Measurements from ENCODE around the gene PDS5B. TPM values are rescaled to one million over a fixed set of nuclear protein-coding genes. Genes with fewer than 3 reads are reported as not detected.

Gene PDS5B
- total RNA-seq, 2 experiments from 2014 or later: 51.3 to 75.7 TPM

DNA sequence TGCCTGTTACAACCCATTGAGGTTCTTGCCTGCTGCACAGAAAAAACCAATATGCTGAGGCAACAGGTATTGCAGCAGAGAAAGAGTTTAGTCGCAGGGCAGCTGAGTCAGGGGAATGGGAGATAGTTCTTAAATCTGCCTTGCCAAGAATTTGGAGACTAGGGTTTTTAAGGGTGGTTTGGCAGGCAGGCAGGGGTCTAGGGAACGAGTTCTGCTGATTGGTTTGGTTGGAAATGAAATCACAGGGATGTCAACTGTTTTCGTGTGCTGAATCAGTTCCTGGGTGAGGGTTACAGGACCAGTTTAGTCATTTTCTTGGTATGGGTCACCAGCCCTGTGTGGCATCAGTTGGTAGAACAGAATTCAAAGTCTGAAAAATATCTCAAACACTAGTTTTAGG lies 36.6 kb downstream of the PDS5B start:
- intact Hi-C loops (cut with DNase I, micrococcal nuclease): loop anchor here in 1 of 2 experiments (1.0 kb wide), 1 partner anchor 28 kb away; no protein-coding TSS in a partner anchor
- DNase-seq (peak; percentile 54), ATAC-seq (peak; percentile 96)
- H3K27me3 Mint-ChIP-seq: no peaks in the 10 kb centered on the region
- H3K27ac Mint-ChIP-seq: peak overlapping the region; percentile 62
- ChIA-PET CTCF (interaction anchor here (0.9 to 2.5 kb wide), 6 partner anchors 14 to 37 kb away, joined by 3 to 9 read pairs (median 4); partner anchors contain the start of gene PDS5B), POLR2A (interaction anchor here (1.4 kb wide), 1 partner anchor 35 kb away, joined by 3 read pairs; no protein-coding TSS in a partner anchor)
- H3K4me1 Mint-ChIP-seq: peaks cover 45% of the 10 kb centered on the region
- H3K4me3 Mint-ChIP-seq: no peak overlapping the region
- H3K9me3 Mint-ChIP-seq (ENCODE audit: low read depth): peaks cover 26% of the 10 kb centered on the region
- peaks cover 28% of the 10 kb centered on the region for H3K36me3 Mint-ChIP-seq (ENCODE audit: low read depth)

DNA sequence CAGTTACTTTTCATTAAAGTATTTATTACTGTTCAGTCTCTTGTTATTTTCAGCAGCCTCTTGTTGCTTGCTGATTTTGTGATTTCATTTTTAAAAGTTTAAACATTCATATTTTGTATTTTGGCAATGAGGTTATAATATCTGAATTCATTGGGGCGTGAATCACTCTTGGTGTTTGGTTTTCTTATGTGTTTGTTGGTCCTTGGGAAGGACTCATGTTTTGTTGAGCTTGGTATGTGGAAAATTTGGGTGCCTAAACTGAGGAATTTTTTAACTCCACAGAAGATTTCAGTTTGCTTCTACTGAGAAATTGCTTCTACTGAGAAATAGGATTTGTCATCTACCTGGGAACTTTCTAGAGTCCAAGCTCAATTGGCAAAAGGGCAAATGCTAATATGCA lies 38.2 kb downstream of the PDS5B start:
- POLR2A ChIA-PET: no interaction called here
- peaks cover 53% of the 10 kb centered on the region for H3K4me1 Mint-ChIP-seq
- ATAC-seq (no peak), DNase-seq (no peak)
- H3K36me3 Mint-ChIP-seq (ENCODE audit: low read depth): peaks cover 25% of the 10 kb centered on the region
- H3K27me3 Mint-ChIP-seq: no peaks in the 10 kb centered on the region
- no peak overlapping the region for H3K27ac Mint-ChIP-seq
- intact Hi-C loops (cut with DNase I, micrococcal nuclease): no loop called here
- H3K4me3 Mint-ChIP-seq: no peak overlapping the region
- H3K9me3 Mint-ChIP-seq (ENCODE audit: low read depth): peaks cover 20% of the 10 kb centered on the region
- CTCF ChIA-PET: interaction anchor here (0.9 to 2.5 kb wide), 6 partner anchors 9 to 44 kb away, joined by 3 to 9 read pairs (median 7); no protein-coding TSS in a partner anchor

DNA sequence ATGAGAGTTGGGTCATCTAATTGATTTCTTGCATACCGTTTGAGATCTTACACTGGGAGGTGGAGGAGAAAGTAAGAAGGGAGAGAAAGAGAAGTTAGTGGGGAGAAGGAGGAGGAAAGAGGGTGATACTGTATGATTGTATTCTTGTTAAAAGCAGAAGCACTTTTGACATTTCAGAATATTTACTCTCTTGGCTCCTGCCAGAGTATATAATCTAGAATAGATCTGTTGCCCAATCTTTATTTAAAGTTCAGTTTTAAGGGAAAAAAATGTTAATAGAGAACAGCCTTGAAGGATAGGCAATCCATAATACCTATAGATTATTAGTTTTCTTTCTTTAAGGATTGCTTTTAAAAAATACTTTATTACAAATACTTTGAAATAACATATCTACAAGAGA lies 41.5 kb downstream of the PDS5B start:
- no peak overlapping the region for H3K27ac Mint-ChIP-seq
- CTCF ChIA-PET: interaction anchor here (1.2 to 1.3 kb wide), 2 partner anchors 14 to 42 kb away, joined by 4 to 5 read pairs; partner anchors contain the start of gene PDS5B

DNA sequence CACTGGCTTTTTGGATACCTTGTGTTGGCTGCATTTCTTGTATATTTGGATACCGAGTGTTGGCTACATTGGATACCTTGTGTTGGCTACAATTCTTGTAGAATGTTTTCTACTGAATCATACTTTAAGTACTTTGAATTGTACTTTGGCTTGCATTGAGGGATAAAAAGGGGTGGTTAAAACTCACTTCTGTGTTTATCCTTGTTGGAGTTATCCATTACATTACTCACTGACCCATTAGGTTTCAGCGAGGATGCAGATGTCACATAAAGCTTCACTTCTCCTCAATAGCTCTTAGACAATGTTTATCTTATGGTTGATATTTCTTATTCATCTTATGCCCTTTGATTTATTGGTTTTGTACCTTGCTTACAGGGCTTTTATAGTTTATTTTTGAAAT lies 43.1 kb downstream of the PDS5B start:
- Mint-ChIP-seq H3K27me3 (no peaks in the 10 kb centered on the region), H3K4me1 (peaks cover 57% of the 10 kb centered on the region), H3K36me3 (ENCODE audit: low read depth) (peaks cover 19% of the 10 kb centered on the region), H3K4me3 (no peak overlapping the region), H3K27ac (no peak overlapping the region), H3K9me3 (ENCODE audit: low read depth) (no peaks in the 10 kb centered on the region)
- CTCF ChIA-PET: interaction anchor here (0.7 to 0.9 kb wide), 2 partner anchors 11 to 21 kb away, joined by 3 to 7 read pairs; no protein-coding TSS in a partner anchor
- POLR2A ChIA-PET: no interaction called here
- intact Hi-C loops (cut with DNase I, micrococcal nuclease): no loop called here
- DNase-seq (no peak), ATAC-seq (no peak)

More for the DNA sequence above, 41.5 kb downstream of the PDS5B start:
- no peaks in the 10 kb centered on the region for H3K27me3 Mint-ChIP-seq
- ATAC-seq (no peak), DNase-seq (no peak)
- intact Hi-C loops (cut with DNase I, micrococcal nuclease): no loop called here
- POLR2A ChIA-PET: no interaction called here
- no peak overlapping the region for H3K4me3 Mint-ChIP-seq
- peaks cover 24% of the 10 kb centered on the region for H3K36me3 Mint-ChIP-seq (ENCODE audit: low read depth)
- H3K4me1 Mint-ChIP-seq: peaks cover 63% of the 10 kb centered on the region
- peaks cover 7% of the 10 kb centered on the region for H3K9me3 Mint-ChIP-seq (ENCODE audit: low read depth)

DNA sequence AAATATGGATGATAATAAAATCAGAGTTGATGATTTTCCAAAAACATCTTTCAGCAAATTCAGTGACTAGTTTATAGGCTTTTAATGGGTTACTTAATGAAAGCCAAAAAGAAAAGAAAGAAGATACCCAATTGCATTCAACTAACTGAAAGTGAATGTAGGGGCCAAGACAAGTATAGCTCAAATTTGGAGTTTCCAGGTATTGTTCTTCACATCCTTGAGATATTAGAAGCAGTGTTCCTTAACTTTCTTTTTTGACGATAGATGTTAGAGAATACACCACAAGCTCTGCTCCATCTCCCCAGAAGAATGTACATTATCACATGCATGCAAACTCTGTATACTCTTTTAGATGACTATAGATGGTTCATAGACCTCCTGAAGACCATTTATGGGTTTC lies 43.6 kb downstream of the PDS5B start:
- ChIA-PET CTCF (interaction anchor here (0.6 to 0.9 kb wide), 4 partner anchors 10 to 268 kb away, joined by 3 to 7 read pairs (median 4); no protein-coding TSS in a partner anchor), POLR2A (no interaction called here)
- peak overlapping the region; percentile 24 for H3K27ac Mint-ChIP-seq
- peaks cover 52% of the 10 kb centered on the region for H3K4me1 Mint-ChIP-seq
- DNase-seq (no peak), ATAC-seq (no peak)
- intact Hi-C loops (cut with DNase I, micrococcal nuclease): no loop called here
- no peak overlapping the region for H3K4me3 Mint-ChIP-seq
- H3K9me3 Mint-ChIP-seq (ENCODE audit: low read depth): no peaks in the 10 kb centered on the region
- peaks cover 19% of the 10 kb centered on the region for H3K36me3 Mint-ChIP-seq (ENCODE audit: low read depth)
- H3K27me3 Mint-ChIP-seq: no peaks in the 10 kb centered on the region

DNA sequence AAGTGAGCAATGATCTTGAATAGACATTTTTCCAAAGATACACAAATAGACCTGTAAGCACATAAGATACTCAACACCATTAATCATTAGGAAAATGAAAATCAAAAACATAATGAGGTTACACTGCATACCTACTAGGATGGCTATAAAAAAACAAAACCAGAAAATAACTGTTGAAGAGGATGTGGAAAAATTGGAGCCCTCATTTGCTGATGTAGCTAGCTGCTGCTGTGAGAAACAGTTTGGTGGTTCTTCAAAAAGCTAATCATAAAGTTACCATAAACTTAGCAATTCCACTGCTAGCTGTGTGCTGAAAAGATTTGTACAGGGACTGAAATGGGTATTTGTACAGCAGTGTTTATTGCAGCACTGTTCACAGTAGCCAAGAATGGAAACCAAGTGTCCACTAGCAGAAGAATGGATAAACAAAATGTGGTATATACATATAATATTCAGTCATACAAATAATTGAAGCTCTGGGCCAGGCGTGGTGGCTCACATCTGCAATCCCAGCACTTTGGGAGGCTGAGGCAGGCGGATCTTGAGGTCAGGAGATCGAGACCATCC lies 46.2 kb downstream of the PDS5B start:
- intact Hi-C loops (cut with DNase I, micrococcal nuclease): no loop called here
- DNase-seq: no peak
- Mint-ChIP-seq H3K27ac (no peak overlapping the region), H3K27me3 (no peaks in the 10 kb centered on the region), H3K9me3 (ENCODE audit: low read depth) (no peaks in the 10 kb centered on the region), H3K36me3 (ENCODE audit: low read depth) (peaks cover 19% of the 10 kb centered on the region), H3K4me1 (peaks cover 36% of the 10 kb centered on the region), H3K4me3 (no peak overlapping the region)
- POLR2A ChIA-PET: no interaction called here
- CTCF ChIA-PET: interaction anchor here (0.5 to 1.9 kb wide), 5 partner anchors 10 to 1129 kb away, joined by 3 to 5 read pairs (median 3); no protein-coding TSS in a partner anchor
- ATAC-seq: no peak

DNA sequence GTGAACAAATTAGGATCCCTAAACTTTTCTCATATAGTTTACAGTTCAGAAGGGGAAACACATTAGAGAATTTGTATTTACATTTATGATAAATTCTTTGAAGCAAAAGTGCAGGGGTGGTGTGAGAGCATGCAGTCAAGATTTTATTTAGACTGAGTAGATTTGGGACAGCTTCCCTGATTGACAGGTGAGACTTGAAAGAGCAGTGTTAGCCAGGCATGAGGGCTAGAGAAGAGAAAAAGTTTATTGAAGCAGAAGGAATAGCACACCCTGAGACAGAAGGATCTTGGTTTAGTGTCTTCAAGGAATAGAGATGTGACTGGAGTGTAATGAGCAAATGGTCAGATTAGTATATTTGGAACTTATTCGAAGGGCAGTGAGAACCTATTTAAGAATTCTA lies 50.5 kb downstream of the PDS5B start:
- Mint-ChIP-seq H3K4me3 (no peak overlapping the region), H3K9me3 (ENCODE audit: low read depth) (no peaks in the 10 kb centered on the region), H3K4me1 (peaks cover 28% of the 10 kb centered on the region), H3K27ac (no peak overlapping the region), H3K36me3 (ENCODE audit: low read depth) (peaks cover 2% of the 10 kb centered on the region), H3K27me3 (no peaks in the 10 kb centered on the region)
- intact Hi-C loops (cut with DNase I, micrococcal nuclease): no loop called here
- no peak for ATAC-seq
- CTCF ChIA-PET: interaction anchor here (0.7 to 4.0 kb wide), 10 partner anchors 12 to 55 kb away, joined by 3 to 25 read pairs (median 6); partner anchors contain the start of gene PDS5B
- POLR2A ChIA-PET: no interaction called here
- no peak for DNase-seq

DNA sequence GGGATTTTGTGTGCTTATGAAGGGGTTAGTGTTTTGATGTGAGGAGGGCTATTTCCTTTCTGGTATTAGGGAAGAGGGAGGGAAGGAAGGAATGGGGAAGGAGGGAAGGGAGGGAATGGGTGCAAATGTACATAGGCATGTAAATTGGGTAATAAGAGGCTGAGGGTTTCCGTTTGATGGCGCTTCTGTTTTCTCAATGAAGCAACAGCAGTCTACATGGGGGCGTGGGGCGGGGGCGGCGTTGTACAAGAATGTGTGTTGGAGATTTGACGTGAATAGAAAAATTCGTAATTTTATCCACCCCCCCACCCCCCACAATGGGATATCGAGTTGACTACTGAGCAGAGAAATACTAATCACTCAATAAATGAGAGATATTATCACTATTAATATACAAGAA lies 52.5 kb downstream of the PDS5B start:
- H3K9me3 Mint-ChIP-seq (ENCODE audit: low read depth): no peaks in the 10 kb centered on the region
- peak; percentile 50 for DNase-seq
- ATAC-seq: no peak
- ChIA-PET POLR2A (no interaction called here), CTCF (interaction anchor here (1.0 to 4.0 kb wide), 4 partner anchors 12 to 1033 kb away, joined by 3 to 25 read pairs (median 6); no protein-coding TSS in a partner anchor)
- peaks cover 37% of the 10 kb centered on the region for H3K4me1 Mint-ChIP-seq
- intact Hi-C loops (cut with DNase I, micrococcal nuclease): loop anchor here (1.0 kb wide), 2 partner anchors 51 to 52 kb away; partner anchors contain the start of gene PDS5B (in 1 of the 2)
- H3K4me3 Mint-ChIP-seq: no peak overlapping the region
- H3K27ac Mint-ChIP-seq: no peak overlapping the region
- H3K36me3 Mint-ChIP-seq (ENCODE audit: low read depth): no peaks in the 10 kb centered on the region
- H3K27me3 Mint-ChIP-seq: no peaks in the 10 kb centered on the region

DNA sequence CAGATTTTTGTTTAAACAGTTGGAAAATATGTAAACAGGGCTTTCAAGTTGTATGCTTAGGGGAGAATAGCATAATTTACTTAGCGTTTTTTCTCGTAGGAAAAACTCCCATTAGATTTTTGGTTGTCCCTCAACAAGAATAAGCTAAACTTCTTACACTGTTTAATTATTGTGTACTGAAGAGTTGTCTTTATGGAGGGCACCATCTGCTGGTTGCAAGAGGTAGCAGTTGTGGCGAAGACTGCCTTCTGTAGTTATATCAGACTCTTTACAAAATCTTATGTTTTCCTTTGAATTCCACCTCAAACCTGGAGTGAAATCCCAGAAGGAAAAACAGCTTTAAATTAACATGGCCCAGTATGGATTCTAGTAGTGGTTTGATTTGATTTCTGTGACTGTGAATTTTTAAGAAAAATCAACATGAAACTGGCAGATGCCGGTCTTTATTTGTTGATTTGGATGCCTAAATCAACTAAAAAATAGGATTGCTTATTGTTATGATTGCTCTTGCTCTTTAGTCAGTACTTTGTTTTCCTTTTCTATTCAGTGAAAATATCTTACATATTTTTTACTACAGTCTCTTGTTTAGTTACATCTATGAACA lies 53.4 kb downstream of the PDS5B start:
- Mint-ChIP-seq H3K4me1 (peaks cover 40% of the 10 kb centered on the region), H3K36me3 (ENCODE audit: low read depth) (no peaks in the 10 kb centered on the region), H3K27ac (no peak overlapping the region), H3K9me3 (ENCODE audit: low read depth) (no peaks in the 10 kb centered on the region), H3K27me3 (no peaks in the 10 kb centered on the region), H3K4me3 (no peak overlapping the region)
- ChIA-PET CTCF (interaction anchor here (0.7 to 4.4 kb wide), 16 partner anchors 10 to 173 kb away, joined by 3 to 62 read pairs (median 6); partner anchors contain the start of gene PDS5B), POLR2A (no interaction called here)
- ATAC-seq (peak; percentile 69), DNase-seq (peak; percentile 66)
- intact Hi-C loops (cut with DNase I, micrococcal nuclease): loop anchor here (1.0 to 10.0 kb wide), 4 partner anchors 52 to 378 kb away; partner anchors contain the start of genes KL (in 1 of the 2) and PDS5B (in 1 of the 2)

DNA sequence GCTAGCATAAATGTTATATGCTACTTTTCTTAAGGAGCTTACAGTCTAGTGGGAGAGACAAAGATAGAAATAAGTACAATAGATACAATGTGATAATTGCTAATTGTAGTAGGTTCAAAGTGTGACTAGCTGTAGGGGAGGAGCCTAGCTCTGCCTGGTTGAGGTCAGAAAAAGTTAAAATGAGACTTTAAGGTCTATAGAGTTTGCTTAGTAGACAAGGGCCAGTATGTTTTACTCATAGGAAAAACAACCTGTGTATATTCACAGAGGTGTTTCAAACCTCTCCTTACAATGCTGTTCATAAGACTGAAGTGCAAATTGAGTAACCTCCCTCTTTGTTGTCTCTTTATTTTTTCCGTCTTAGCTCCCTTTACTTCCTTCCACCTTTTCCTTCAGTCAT lies 56.1 kb downstream of the PDS5B start:
- ATAC-seq (peak; percentile 65), DNase-seq (no peak)
- Mint-ChIP-seq H3K9me3 (ENCODE audit: low read depth) (no peaks in the 10 kb centered on the region), H3K27me3 (no peaks in the 10 kb centered on the region), H3K27ac (peak overlapping the region; percentile 78), H3K4me1 (peaks cover 64% of the 10 kb centered on the region), H3K4me3 (peak overlapping the region; percentile 11), H3K36me3 (ENCODE audit: low read depth) (no peaks in the 10 kb centered on the region)
- ChIA-PET POLR2A (interaction anchor here (2.0 kb wide), 1 partner anchor 8 kb away, joined by 5 read pairs; no protein-coding TSS in a partner anchor), CTCF (interaction anchor here (0.8 to 4.4 kb wide), 16 partner anchors 8 to 327 kb away, joined by 3 to 62 read pairs (median 4); partner anchors contain the start of genes BRCA2, PDS5B and ZAR1L)
- intact Hi-C loops (cut with DNase I, micrococcal nuclease): loop anchor here in 1 of 2 experiments (2.0 to 10.0 kb wide), 3 partner anchors 104 to 375 kb away; partner anchors contain the start of genes KL and N4BP2L2

DNA sequence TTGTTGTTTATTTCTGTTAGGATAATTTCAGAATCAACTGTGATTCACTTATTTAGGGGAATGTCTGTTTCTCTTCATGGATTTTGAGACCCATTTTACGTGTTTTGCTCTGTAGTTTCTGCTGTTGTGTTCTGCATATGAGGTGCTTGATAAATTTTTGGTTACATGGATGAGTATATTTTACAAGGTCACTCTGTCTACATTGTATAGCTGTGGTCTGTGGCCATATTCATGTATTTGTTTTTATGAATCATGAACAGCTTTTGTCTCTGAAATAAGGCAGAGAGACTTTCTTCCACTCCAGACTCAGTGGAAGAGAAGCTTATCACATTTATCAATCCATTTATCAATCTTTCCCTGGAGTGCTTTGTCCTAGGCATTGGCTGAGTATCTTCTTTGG lies 56.6 kb downstream of the PDS5B start:
- H3K4me1 Mint-ChIP-seq: peaks cover 68% of the 10 kb centered on the region
- CTCF ChIA-PET: interaction anchor here (1.1 to 4.4 kb wide), 10 partner anchors 7 to 328 kb away, joined by 3 to 62 read pairs (median 8); partner anchors contain the start of genes BRCA2, PDS5B and ZAR1L

More for the DNA sequence above, 56.6 kb downstream of the PDS5B start:
- ATAC-seq (no peak), DNase-seq (no peak)
- Mint-ChIP-seq H3K4me3 (peak overlapping the region; percentile 11), H3K27ac (peak overlapping the region; percentile 71), H3K27me3 (no peaks in the 10 kb centered on the region), H3K9me3 (ENCODE audit: low read depth) (no peaks in the 10 kb centered on the region), H3K36me3 (ENCODE audit: low read depth) (no peaks in the 10 kb centered on the region)
- intact Hi-C loops (cut with DNase I, micrococcal nuclease): loop anchor here in 1 of 2 experiments (2.0 to 10.0 kb wide), 3 partner anchors 104 to 374 kb away; partner anchors contain the start of genes KL and N4BP2L2
- POLR2A ChIA-PET: interaction anchor here (0.7 to 2.0 kb wide), 2 partner anchors 8 to 22 kb away, joined by 4 to 5 read pairs; no protein-coding TSS in a partner anchor

All from activated CD4-positive, alpha-beta T cell treated with anti-CD3 and anti-CD28 coated beads for 36 hours (primary cell).